ENCODE data around the gene BASP1. TPM values are rescaled to one million over a fixed set of nuclear protein-coding genes. Genes with fewer than 3 reads are reported as not detected.
A peak's percentile ranks its signal among the peaks of the same experiment; 100 is the strongest.

The BASP1 gene
- total RNA-seq, 1 donor from 2014 or later: 158 TPM

DNA sequence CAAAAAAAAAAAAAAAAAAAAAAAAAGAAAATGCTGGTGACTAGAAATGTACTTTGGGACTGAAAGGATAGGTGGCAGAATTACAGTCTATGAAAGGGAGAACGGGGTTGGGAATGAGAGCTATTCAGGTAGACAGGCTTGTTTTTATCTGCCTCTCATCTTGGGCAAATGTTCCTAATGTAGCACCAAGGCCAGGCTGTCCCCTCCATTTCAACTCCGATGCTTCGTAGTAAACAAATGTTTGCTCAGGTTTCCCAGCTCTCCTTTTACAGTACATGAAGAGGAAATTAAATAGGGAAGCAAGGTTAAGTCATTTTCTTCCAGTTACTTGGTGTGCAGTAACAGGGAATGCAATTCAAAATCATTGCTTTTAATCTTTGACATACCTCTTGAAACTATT, 4.4 kb upstream of the BASP1 start:
- peaks cover 34% of the 10 kb centered on the region for H3K79me2 ChIP-seq (ENCODE audit: low read depth)
- no peaks in the 10 kb centered on the region for H3K9me3 ChIP-seq (ENCODE audit: low read depth)
- H3K36me3 ChIP-seq: no peaks in the 10 kb centered on the region
- no peak overlapping the region for H3K4me3 Mint-ChIP-seq
- peak overlapping the region; percentile 27 for H3K4me2 ChIP-seq
- no peak for DNase-seq (ENCODE audit: low spot score)
- H3K4me1 Mint-ChIP-seq: peaks cover 30% of the 10 kb centered on the region
- peaks cover 10% of the 10 kb centered on the region for H3K36me3 Mint-ChIP-seq
- H3K27ac ChIP-seq: no peak overlapping the region
- H3K27ac Mint-ChIP-seq: no peak overlapping the region
- H3K9me3 Mint-ChIP-seq: peaks cover 2% of the 10 kb centered on the region
- H4K20me1 ChIP-seq (ENCODE audit: low read depth): no peaks in the 10 kb centered on the region
- H3K27me3 ChIP-seq: no peaks in the 10 kb centered on the region
- TF ChIP-seq EZH2 (IDR thresholded peaks at IDR 0.05) (no peak), EZH2phosphoT487 (IDR thresholded peaks at IDR 0.05) (no peak)
- peaks cover 26% of the 10 kb centered on the region for H3F3A ChIP-seq (ENCODE audit: low read depth)
- H3K27me3 Mint-ChIP-seq (ENCODE audit: insufficient read depth, low read depth): peaks cover 6% of the 10 kb centered on the region
- no peak overlapping the region for H3K9ac ChIP-seq
- no peak overlapping the region for H3K4me3 ChIP-seq
- no peak overlapping the region for H2AFZ ChIP-seq (replicated peaks)
- peaks cover 49% of the 10 kb centered on the region for H3K4me1 ChIP-seq

DNA sequence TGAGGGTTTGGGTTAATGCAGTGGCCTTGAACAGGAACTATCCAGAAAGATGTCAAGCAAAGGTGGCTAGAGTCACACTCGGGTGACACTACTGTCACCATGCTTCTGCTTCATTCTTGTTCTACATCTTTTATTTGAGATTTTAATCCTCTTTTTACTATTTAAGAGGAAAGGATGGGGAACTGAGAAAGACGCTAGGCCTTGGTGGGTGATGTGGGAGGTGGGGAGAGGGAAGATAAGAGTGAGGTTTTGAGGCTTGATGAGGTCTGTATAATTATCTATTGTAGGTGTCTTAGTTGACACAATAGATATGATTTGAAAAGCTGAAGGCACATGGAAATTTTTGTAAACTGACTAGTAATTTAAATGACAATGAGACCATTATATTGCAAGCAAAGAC, 3.5 kb upstream of the BASP1 start:
- H3K9me3 Mint-ChIP-seq: peaks cover 2% of the 10 kb centered on the region
- H3K9me3 ChIP-seq (ENCODE audit: low read depth): no peaks in the 10 kb centered on the region
- H3K27me3 Mint-ChIP-seq (ENCODE audit: insufficient read depth, low read depth): peaks cover 8% of the 10 kb centered on the region
- H3F3A ChIP-seq (ENCODE audit: low read depth): peaks cover 22% of the 10 kb centered on the region
- TF ChIP-seq, protein P1, sequence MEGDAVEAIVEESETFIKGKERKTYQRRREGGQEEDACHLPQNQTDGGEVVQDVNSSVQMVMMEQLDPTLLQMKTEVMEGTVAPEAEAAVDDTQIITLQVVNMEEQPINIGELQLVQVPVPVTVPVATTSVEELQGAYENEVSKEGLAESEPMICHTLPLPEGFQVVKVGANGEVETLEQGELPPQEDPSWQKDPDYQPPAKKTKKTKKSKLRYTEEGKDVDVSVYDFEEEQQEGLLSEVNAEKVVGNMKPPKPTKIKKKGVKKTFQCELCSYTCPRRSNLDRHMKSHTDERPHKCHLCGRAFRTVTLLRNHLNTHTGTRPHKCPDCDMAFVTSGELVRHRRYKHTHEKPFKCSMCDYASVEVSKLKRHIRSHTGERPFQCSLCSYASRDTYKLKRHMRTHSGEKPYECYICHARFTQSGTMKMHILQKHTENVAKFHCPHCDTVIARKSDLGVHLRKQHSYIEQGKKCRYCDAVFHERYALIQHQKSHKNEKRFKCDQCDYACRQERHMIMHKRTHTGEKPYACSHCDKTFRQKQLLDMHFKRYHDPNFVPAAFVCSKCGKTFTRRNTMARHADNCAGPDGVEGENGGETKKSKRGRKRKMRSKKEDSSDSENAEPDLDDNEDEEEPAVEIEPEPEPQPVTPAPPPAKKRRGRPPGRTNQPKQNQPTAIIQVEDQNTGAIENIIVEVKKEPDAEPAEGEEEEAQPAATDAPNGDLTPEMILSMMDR (IDR thresholded peaks at IDR 0.05): no peak
- no peak for DNase-seq (ENCODE audit: low spot score)
- no peak overlapping the region for H3K27ac ChIP-seq
- H3K27ac Mint-ChIP-seq: no peak overlapping the region
- no peak overlapping the region for H3K9ac ChIP-seq
- no peaks in the 10 kb centered on the region for H3K27me3 ChIP-seq
- H3K4me3 Mint-ChIP-seq: peak overlapping the region; percentile 63
- H4K20me1 ChIP-seq (ENCODE audit: low read depth): peaks cover 3% of the 10 kb centered on the region
- H3K4me1 Mint-ChIP-seq: peaks cover 24% of the 10 kb centered on the region
- H3K36me3 ChIP-seq: no peaks in the 10 kb centered on the region
- peak overlapping the region; percentile 71 for H3K4me2 ChIP-seq
- H3K79me2 ChIP-seq (ENCODE audit: low read depth): peaks cover 43% of the 10 kb centered on the region
- peaks cover 42% of the 10 kb centered on the region for H3K4me1 ChIP-seq
- H2AFZ ChIP-seq (replicated peaks): no peak overlapping the region
- peak overlapping the region; percentile 93 for H3K4me3 ChIP-seq
- H3K36me3 Mint-ChIP-seq: peaks cover 13% of the 10 kb centered on the region

- Histone ChIP-seq H3K9ac (no peak overlapping the region), H3K4me2 (peak overlapping the region; percentile 71), H3K27ac (no peak overlapping the region), H4K20me1 (ENCODE audit: low read depth) (peaks cover 13% of the 10 kb centered on the region), H2AFZ (replicated peaks) (peak overlapping the region; percentile 35), H3K4me3 (peak overlapping the region; percentile 93), H3K79me2 (ENCODE audit: low read depth) (peaks cover 53% of the 10 kb centered on the region), H3K9me3 (ENCODE audit: low read depth) (no peaks in the 10 kb centered on the region), H3K36me3 (no peaks in the 10 kb centered on the region), H3K27me3 (no peaks in the 10 kb centered on the region), H3F3A (ENCODE audit: low read depth) (peaks cover 27% of the 10 kb centered on the region), H3K4me1 (peaks cover 47% of the 10 kb centered on the region)
- H3K27me3 Mint-ChIP-seq (ENCODE audit: insufficient read depth, low read depth): peaks cover 12% of the 10 kb centered on the region
- H3K36me3 Mint-ChIP-seq: peaks cover 19% of the 10 kb centered on the region
- no peak for DNase-seq (ENCODE audit: low spot score)
- TF ChIP-seq EZH2 (IDR thresholded peaks at IDR 0.05) (no peak), EZH2phosphoT487 (IDR thresholded peaks at IDR 0.05) (no peak)
- TF ChIP-seq, protein P1 (IDR thresholded peaks at IDR 0.05): no peak
- peaks cover 2% of the 10 kb centered on the region for H3K9me3 Mint-ChIP-seq
- peaks cover 29% of the 10 kb centered on the region for H3K4me1 Mint-ChIP-seq
- H3K4me3 Mint-ChIP-seq: peak overlapping the region; percentile 91
- no peak overlapping the region for H3K27ac Mint-ChIP-seq
Measured at GRCh38 chr5:17214893-17215292, 2.5 kb upstream of the BASP1 start.

DNA sequence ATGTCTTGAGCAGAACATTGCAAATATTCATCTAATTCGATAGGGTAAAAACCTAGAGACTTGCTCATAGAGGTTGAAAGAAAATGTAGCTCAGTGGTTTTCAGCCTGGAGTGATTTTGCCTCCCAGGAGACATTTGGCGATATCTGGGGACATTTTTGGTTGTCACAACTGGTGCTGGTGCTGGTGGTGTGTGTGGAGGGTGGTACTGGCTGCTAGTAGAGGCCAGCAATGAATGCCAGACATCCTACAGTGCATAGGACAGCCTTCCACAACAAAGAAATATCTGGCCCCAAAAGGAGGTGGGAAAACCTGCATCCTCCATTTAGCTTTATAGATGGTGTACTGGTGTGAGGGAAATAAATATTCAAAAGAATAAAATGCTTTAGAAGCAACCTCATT, 2.1 kb upstream of the BASP1 start:
- peaks cover 12% of the 10 kb centered on the region for H3K27me3 Mint-ChIP-seq (ENCODE audit: insufficient read depth, low read depth)
- peaks cover 32% of the 10 kb centered on the region for H3K4me1 Mint-ChIP-seq
- H3K4me2 ChIP-seq: peak overlapping the region; percentile 71
- peak overlapping the region; percentile 91 for H3K4me3 Mint-ChIP-seq
- H3K9me3 Mint-ChIP-seq: peaks cover 5% of the 10 kb centered on the region
- no peaks in the 10 kb centered on the region for H3K27me3 ChIP-seq
- H3K36me3 Mint-ChIP-seq: peaks cover 18% of the 10 kb centered on the region
- TF ChIP-seq, protein P1 (IDR thresholded peaks at IDR 0.05): no peak
- TF ChIP-seq EZH2phosphoT487 (IDR thresholded peaks at IDR 0.05) (no peak), EZH2 (IDR thresholded peaks at IDR 0.05) (no peak)
- H4K20me1 ChIP-seq (ENCODE audit: low read depth): peaks cover 17% of the 10 kb centered on the region
- peak overlapping the region; percentile 93 for H3K4me3 ChIP-seq
- no peak overlapping the region for H3K9ac ChIP-seq
- peak overlapping the region; percentile 35 for H2AFZ ChIP-seq (replicated peaks)
- no peak for DNase-seq (ENCODE audit: low spot score)
- peaks cover 52% of the 10 kb centered on the region for H3K4me1 ChIP-seq
- H3K9me3 ChIP-seq (ENCODE audit: low read depth): no peaks in the 10 kb centered on the region
- no peak overlapping the region for H3K27ac ChIP-seq
- peaks cover 27% of the 10 kb centered on the region for H3F3A ChIP-seq (ENCODE audit: low read depth)
- H3K27ac Mint-ChIP-seq: no peak overlapping the region
- H3K36me3 ChIP-seq: no peaks in the 10 kb centered on the region
- peaks cover 57% of the 10 kb centered on the region for H3K79me2 ChIP-seq (ENCODE audit: low read depth)
